OCI-LY7 (cell line): ENCODE measurements around the gene SEMA3D. TPM values are rescaled to one million over a fixed set of nuclear protein-coding genes. Genes with fewer than 3 reads are reported as not detected.

ENCODE experiments used
- BruUV-seq: library from RNA; stranded (reverse); fragments of 400-500 nt; replicated peaks from 2 replicates; lab custom pipeline; 2021; lab: Mats Ljungman, UMichigan
- CTCF ChIA-PET: fragments of 300-600 bp; sonication (Branson Sonifier 250); formaldehyde crosslinking; loops from one replicate; lab custom pipeline; 2022; ENCODE audit warnings: antibody characterized with exemption; ENCODE audit not compliant: unreplicated experiment; lab: Charles Lee
- POLR2A ChIA-PET: fragments of 300-600 bp; sonication (Branson Sonifier 250); formaldehyde crosslinking; loops from one replicate; lab custom pipeline; 2022; ENCODE audit warnings: antibody characterized with exemption; lab: Charles Lee
- DNase-seq: peaks from one replicate; pipeline ENCODE4 v3.0.0-alpha.2; 2015; ENCODE audit warnings: low spot score
- H2AFZ ChIP-seq: fragments of 200-600 bp; sonication (generic), shearing (Covaris generic); 2 replicates; pipeline ENCODE4 v1.6.1; 2014; ENCODE audit warnings: mild to moderate bottlenecking, antibody characterized with exemption, low read length, moderate library complexity
- H3K27ac ChIP-seq: fragments of 200-600 bp; sonication (generic); 2 replicates; pipeline ENCODE4 v1.5.1; 2014; ENCODE audit warnings: mixed run types, low read depth, mild to moderate bottlenecking, moderate library complexity, low read length, inconsistent platforms; ENCODE audit not compliant: poor library complexity, severe bottlenecking
- H3K36me3 ChIP-seq: fragments of 200-600 bp; sonication (generic); 2 replicates; pipeline ENCODE4 v1.6.1; 2014; ENCODE audit warnings: mild to moderate bottlenecking, antibody characterized with exemption, low read length, moderate library complexity, mixed read lengths; ENCODE audit not compliant: insufficient read depth
- H3K4me1 ChIP-seq: fragments of 200-600 bp; sonication (generic); 2 replicates; pipeline ENCODE4 v1.5.1; 2014; ENCODE audit warnings: mild to moderate bottlenecking, low read length; ENCODE audit not compliant: insufficient read depth, poor library complexity, severe bottlenecking
- H3K4me2 ChIP-seq: fragments of 200-600 bp; sonication (generic); 2 replicates; pipeline ENCODE4 v1.6.1; 2014; ENCODE audit warnings: mild to moderate bottlenecking, low read length
- H3K4me3 ChIP-seq: fragments of 200-600 bp; sonication (generic); 2 replicates; pipeline ENCODE4 v1.5.1; 2014; ENCODE audit warnings: mild to moderate bottlenecking, low read depth, low read length; ENCODE audit not compliant: poor library complexity, severe bottlenecking
- H3K79me2 ChIP-seq: fragments of 200-600 bp; sonication (generic); 2 replicates; pipeline ENCODE4 v1.6.1; 2016; ENCODE audit warnings: low read depth, mild to moderate bottlenecking, low read length, moderate library complexity, mixed read lengths; ENCODE audit not compliant: insufficient read depth
- H3K9me2 ChIP-seq: fragments of 200-600 bp; sonication (generic); 2 replicates; pipeline ENCODE4 v1.6.1; 2016; ENCODE audit warnings: mild to moderate bottlenecking, low read length, mixed read lengths; ENCODE audit not compliant: insufficient read depth
- H3K9me3 ChIP-seq: fragments of 200-600 bp; sonication (generic); 2 replicates; pipeline ENCODE4 v1.6.1; 2014; ENCODE audit warnings: mild to moderate bottlenecking, mixed run types, low read length, mixed read lengths
- H4K20me1 ChIP-seq: fragments of 200-600 bp; sonication (generic); 2 replicates; pipeline ENCODE4 v1.6.1; 2014; ENCODE audit warnings: mild to moderate bottlenecking, antibody characterized with exemption, low read length, moderate library complexity, mixed read lengths; ENCODE audit not compliant: insufficient read depth
- EZH2phosphoT487 ChIP-seq: fragments of 200-600 bp; sonication (generic); IDR thresholded peaks from 2 replicates; pipeline ENCODE4 v1.6.1; 2018; ENCODE audit warnings: low read depth, borderline replicate concordance, mild to moderate bottlenecking, mixed run types, antibody characterized with exemption, low read length, moderate library complexity, mixed read lengths
- intact Hi-C: fragments of 100-400 bp; cut with micrococcal nuclease; formaldehyde crosslinking; loops from one replicate; pipeline ENCODE4 v1.10.0; 2022; ENCODE audit not compliant: unreplicated experiment
- total RNA-seq, 2 experiments: library from RNA; depleted of rRNA in 1 of 2; stranded (reverse); fragments of >200 nt in 1 of 2; shearing (Covaris generic) in 1 of 2; gene quantifications; 2 replicates each; pipeline ENCODE4 v1.2.3, GENCODE V29; 2014 to 2022
- TF ChIP-seq, protein P1 (sequence below): fragments of 200-600 bp; sonication (generic); conservative IDR thresholded peaks from 2 replicates; pipeline ENCODE4 v1.5.1; 2014; ENCODE audit warnings: mild to moderate bottlenecking, antibody characterized with exemption, low read length, moderate library complexity, mixed read lengths

Gene SEMA3D
- total RNA-seq, 2 experiments from 2014 or later: not detected

DNA sequence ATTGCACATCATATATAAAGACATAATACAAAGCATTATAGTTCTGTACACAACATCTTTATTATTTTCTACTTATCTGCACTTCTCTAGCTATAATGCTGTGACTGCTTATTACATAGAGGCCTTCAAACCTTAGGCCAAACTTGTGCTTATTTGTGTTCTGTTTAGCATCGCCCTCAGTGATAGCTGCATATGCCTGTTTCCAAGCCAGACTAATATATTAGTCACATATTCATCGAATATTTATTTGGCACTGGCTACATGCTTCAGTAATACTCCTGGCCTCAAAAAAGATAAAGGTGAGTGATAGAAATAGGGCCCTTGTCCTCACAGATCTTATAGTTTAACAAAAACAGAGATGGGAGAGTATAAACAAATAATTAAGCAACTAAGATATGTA is 30.2 kb upstream of the SEMA3D start:
- Histone ChIP-seq H3K9me3 (no peaks in the 10 kb centered on the region), H3K4me1 (no peaks in the 10 kb centered on the region), H3K27ac (no peak overlapping the region), H3K79me2 (no peaks in the 10 kb centered on the region), H3K36me3 (no peaks in the 10 kb centered on the region), H2AFZ (no peak overlapping the region), H3K9me2 (no peaks in the 10 kb centered on the region), H3K4me2 (no peak overlapping the region), H3K4me3 (no peak overlapping the region), H4K20me1 (no peaks in the 10 kb centered on the region)
- no peak for TF ChIP-seq EZH2phosphoT487
- TF ChIP-seq, protein P1, sequence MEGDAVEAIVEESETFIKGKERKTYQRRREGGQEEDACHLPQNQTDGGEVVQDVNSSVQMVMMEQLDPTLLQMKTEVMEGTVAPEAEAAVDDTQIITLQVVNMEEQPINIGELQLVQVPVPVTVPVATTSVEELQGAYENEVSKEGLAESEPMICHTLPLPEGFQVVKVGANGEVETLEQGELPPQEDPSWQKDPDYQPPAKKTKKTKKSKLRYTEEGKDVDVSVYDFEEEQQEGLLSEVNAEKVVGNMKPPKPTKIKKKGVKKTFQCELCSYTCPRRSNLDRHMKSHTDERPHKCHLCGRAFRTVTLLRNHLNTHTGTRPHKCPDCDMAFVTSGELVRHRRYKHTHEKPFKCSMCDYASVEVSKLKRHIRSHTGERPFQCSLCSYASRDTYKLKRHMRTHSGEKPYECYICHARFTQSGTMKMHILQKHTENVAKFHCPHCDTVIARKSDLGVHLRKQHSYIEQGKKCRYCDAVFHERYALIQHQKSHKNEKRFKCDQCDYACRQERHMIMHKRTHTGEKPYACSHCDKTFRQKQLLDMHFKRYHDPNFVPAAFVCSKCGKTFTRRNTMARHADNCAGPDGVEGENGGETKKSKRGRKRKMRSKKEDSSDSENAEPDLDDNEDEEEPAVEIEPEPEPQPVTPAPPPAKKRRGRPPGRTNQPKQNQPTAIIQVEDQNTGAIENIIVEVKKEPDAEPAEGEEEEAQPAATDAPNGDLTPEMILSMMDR: no peak
- ChIA-PET CTCF (no interaction called here), POLR2A (no interaction called here)
- DNase-seq: no peak
- intact Hi-C loops: no loop called here
- no TSS peak for BruUV-seq

DNA sequence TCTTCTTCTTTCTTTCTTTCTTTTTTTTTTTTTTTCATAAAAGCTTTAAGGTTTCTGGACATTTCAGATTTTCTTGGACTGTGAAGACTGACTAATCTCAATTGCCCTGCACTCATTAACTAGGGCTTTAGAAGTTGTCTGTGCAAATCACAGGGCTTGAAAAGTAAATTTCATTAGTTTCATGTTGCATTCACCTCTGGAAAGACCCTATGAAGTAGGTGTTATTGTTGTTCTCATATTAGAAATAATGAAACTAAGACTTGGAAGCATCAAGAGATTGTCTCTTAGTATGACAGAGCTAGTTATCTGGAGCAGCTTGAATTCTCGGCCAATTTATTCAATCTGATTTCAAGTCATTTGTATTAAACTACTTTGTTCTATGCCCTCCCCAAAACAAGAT is 28.2 kb upstream of the SEMA3D start:
- DNase-seq: no peak
- Histone ChIP-seq H3K79me2 (no peaks in the 10 kb centered on the region), H3K4me2 (no peak overlapping the region), H2AFZ (no peak overlapping the region), H3K4me3 (no peak overlapping the region), H3K36me3 (no peaks in the 10 kb centered on the region), H3K9me2 (no peaks in the 10 kb centered on the region), H4K20me1 (no peaks in the 10 kb centered on the region), H3K9me3 (no peaks in the 10 kb centered on the region), H3K4me1 (no peaks in the 10 kb centered on the region), H3K27ac (no peak overlapping the region)
- ChIA-PET CTCF (no interaction called here), POLR2A (interaction anchor here (0.7 kb wide), 2 partner anchors 9 to 46 kb away, joined by 3 read pairs; no protein-coding TSS in a partner anchor)
- intact Hi-C loops: no loop called here
- no peak for TF ChIP-seq EZH2phosphoT487
- TF ChIP-seq, protein P1: no peak
- BruUV-seq: no TSS peak

DNA sequence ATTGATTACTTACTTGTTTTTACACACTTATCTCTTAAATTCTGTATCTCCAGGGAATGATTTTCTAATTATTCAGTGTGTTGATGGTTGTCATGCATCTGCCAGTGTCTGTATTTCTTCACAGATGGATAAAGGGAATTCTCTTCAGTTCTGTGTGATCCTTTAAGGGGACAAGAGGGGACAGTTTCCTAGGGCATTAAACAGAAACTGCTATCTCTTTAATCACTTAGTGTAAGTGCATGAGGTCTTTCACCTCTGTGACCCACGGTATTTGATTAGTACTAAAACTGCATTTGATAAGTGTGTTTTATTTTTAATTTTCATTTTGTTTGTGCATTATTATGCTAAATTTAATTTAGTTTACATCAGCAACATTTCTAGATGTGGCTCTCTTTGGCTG is 26.6 kb upstream of the SEMA3D start:
- Histone ChIP-seq H3K36me3 (no peaks in the 10 kb centered on the region), H3K27ac (no peak overlapping the region), H2AFZ (no peak overlapping the region), H3K4me1 (no peaks in the 10 kb centered on the region), H3K4me2 (no peak overlapping the region), H3K9me3 (no peaks in the 10 kb centered on the region), H3K79me2 (no peaks in the 10 kb centered on the region), H3K4me3 (no peak overlapping the region), H4K20me1 (no peaks in the 10 kb centered on the region), H3K9me2 (no peaks in the 10 kb centered on the region)
- TF ChIP-seq EZH2phosphoT487: no peak
- TF ChIP-seq, protein P1: no peak
- ChIA-PET CTCF (no interaction called here), POLR2A (no interaction called here)
- DNase-seq: no peak
- no TSS peak for BruUV-seq
- intact Hi-C loops: no loop called here
